HG03097 (cell line): ENCODE measurements around the gene DAB2IP.

Experiments used
- ATAC-seq: cut with Tn5 transposase; IDR thresholded peaks from one replicate; pipeline ENCODE4 v1.9.1; 2021; ENCODE audit not compliant: unreplicated experiment, low FRiP score

The DAB2IP gene

GRCh38 chr9:121770415-121771273, 119.2 kb downstream of the DAB2IP start:
- no peak for ATAC-seq

- ATAC-seq = no peak
Measured at GRCh38 chr9:121771418-121771817, 120.0 kb downstream of the DAB2IP start.

GRCh38 chr9:121771851-121772599, 120.6 kb downstream of the DAB2IP start:
- ATAC-seq = no peak

- no peak for ATAC-seq
Measured at GRCh38 chr9:121772600-121773285, 121.3 kb downstream of the DAB2IP start.

- ATAC-seq = no peak
Measured at GRCh38 chr9:121773286-121773953, 122.0 kb downstream of the DAB2IP start.

GRCh38 chr9:121773954-121774714, 122.7 kb downstream of the DAB2IP start:
- ATAC-seq = no peak

- no peak for ATAC-seq
Measured at GRCh38 chr9:121774715-121775613, 123.5 kb downstream of the DAB2IP start.

- no peak for ATAC-seq
Measured at GRCh38 chr9:121776001-121776738, 124.7 kb downstream of the DAB2IP start.

- ATAC-seq = no peak
Measured at GRCh38 chr9:121776739-121777637, 125.6 kb downstream of the DAB2IP start.

GRCh38 chr9:121778252-121779225, 127.1 kb downstream of the DAB2IP start:
- ATAC-seq = no peak

GRCh38 chr9:121779381-121780117, 128.1 kb downstream of the DAB2IP start:
- ATAC-seq = no peak

- no peak for ATAC-seq
Measured at GRCh38 chr9:121780177-121781040, 129.0 kb downstream of the DAB2IP start.

GRCh38 chr9:121781145-121781548, 129.7 kb downstream of the DAB2IP start:
- ATAC-seq = no peak

GRCh38 chr9:121781701-121782464, 130.4 kb downstream of the DAB2IP start:
- ATAC-seq = no peak
